Measurements from ENCODE around the gene TRPV3. TPM values are rescaled to one million over a fixed set of nuclear protein-coding genes. Genes with fewer than 3 reads are reported as not detected.
"Not testable (repeated sequence)": the region's sequence is repeated elsewhere in the genome, so short reads cannot be mapped to it uniquely, and the experiment has no call there.

The TRPV3 gene
- total RNA-seq, 2 experiments from 2014 or later, result 0.25 to 0.67 TPM

GRCh38 chr17:3514873-3515272 is 42.7 kb downstream of the TRPV3 start:
- intact Hi-C loops (cut with micrococcal nuclease), result no loop called here
- ATAC-seq (no peak), DNase-seq (no peak)
- H3K27me3 Mint-ChIP-seq, result no peaks in the 10 kb centered on the region
- no peaks in the 10 kb centered on the region for H3K36me3 Mint-ChIP-seq (ENCODE audit: low read depth)
- H3K9me3 Mint-ChIP-seq, result no peaks in the 10 kb centered on the region
- TF ChIP-seq, protein P1, sequence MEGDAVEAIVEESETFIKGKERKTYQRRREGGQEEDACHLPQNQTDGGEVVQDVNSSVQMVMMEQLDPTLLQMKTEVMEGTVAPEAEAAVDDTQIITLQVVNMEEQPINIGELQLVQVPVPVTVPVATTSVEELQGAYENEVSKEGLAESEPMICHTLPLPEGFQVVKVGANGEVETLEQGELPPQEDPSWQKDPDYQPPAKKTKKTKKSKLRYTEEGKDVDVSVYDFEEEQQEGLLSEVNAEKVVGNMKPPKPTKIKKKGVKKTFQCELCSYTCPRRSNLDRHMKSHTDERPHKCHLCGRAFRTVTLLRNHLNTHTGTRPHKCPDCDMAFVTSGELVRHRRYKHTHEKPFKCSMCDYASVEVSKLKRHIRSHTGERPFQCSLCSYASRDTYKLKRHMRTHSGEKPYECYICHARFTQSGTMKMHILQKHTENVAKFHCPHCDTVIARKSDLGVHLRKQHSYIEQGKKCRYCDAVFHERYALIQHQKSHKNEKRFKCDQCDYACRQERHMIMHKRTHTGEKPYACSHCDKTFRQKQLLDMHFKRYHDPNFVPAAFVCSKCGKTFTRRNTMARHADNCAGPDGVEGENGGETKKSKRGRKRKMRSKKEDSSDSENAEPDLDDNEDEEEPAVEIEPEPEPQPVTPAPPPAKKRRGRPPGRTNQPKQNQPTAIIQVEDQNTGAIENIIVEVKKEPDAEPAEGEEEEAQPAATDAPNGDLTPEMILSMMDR (IDR thresholded peaks at IDR 0.05), result no peak
- POLR2A ChIA-PET, result no interaction called here
- H3K27ac Mint-ChIP-seq, result no peak overlapping the region
- CTCF ChIA-PET, result no interaction called here
- no peaks in the 10 kb centered on the region for H3K4me1 Mint-ChIP-seq (ENCODE audit: low read depth)
- H3K4me3 Mint-ChIP-seq, result no peak overlapping the region

- H3K27me3 Mint-ChIP-seq; CTCF ChIA-PET; H3K4me1 Mint-ChIP-seq (ENCODE audit: low read depth); H3K27ac Mint-ChIP-seq; H3K4me3 Mint-ChIP-seq; ATAC-seq; H3K36me3 Mint-ChIP-seq (ENCODE audit: low read depth); DNase-seq; intact Hi-C loops (cut with micrococcal nuclease); POLR2A ChIA-PET; H3K9me3 Mint-ChIP-seq: not testable (repeated sequence)
Measured at GRCh38 chr17:3514167-3514566, 43.4 kb downstream of the TRPV3 start.

DNA sequence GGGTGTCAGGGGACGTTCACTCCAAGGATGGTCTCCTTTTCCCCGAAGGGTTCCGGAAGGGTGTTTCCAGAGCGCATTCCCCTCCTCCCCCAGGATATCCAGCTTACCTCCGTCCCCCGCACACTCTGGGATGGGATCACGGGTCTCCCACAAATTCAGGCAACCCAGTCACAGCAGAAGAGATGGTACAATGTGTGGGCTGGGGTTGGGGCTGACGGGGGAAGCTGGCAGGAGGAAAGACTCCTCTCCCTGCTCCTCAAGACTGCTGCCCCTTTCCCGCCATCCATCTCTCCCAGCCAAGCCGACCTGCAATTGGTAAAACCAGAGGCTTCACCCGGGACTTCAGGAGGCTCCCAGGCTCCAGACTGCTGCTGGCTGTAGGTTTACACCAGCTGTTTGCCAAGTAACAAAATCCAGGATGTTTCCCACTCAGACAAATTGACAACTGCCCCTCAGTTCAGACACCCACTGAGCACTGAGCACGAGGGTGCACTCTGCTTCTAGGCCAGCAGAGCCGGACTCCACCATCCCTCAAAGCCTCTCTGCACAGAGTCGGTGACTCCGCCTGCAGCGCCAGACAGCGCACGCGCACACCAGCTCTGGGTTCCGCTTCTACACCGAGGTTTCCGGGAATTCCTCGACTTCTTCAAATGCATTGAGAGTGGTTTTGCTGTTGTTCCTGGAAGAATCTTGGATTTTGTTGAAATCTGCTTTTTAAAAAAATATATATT is 44.1 kb downstream of the TRPV3 start:
- DNase-seq (no peak), ATAC-seq (no peak)
- no peaks in the 10 kb centered on the region for H3K4me1 Mint-ChIP-seq (ENCODE audit: low read depth)
- no peaks in the 10 kb centered on the region for H3K9me3 Mint-ChIP-seq
- H3K36me3 Mint-ChIP-seq (ENCODE audit: low read depth), result no peaks in the 10 kb centered on the region
- ChIA-PET CTCF (interaction anchor here (0.6 kb wide), 1 partner anchor 1459 kb away, joined by 3 read pairs; no protein-coding TSS in a partner anchor), POLR2A (no interaction called here)
- peaks cover 5% of the 10 kb centered on the region for H3K27me3 Mint-ChIP-seq
- TF ChIP-seq, protein P1 (IDR thresholded peaks at IDR 0.05), result no peak
- H3K4me3 Mint-ChIP-seq, result no peak overlapping the region
- no peak overlapping the region for H3K27ac Mint-ChIP-seq
- intact Hi-C loops (cut with micrococcal nuclease), result no loop called here

GRCh38 chr17:3512505-3513171 is 45.0 kb downstream of the TRPV3 start:
- Mint-ChIP-seq H3K4me1 (ENCODE audit: low read depth) (no peaks in the 10 kb centered on the region), H3K4me3 (no peak overlapping the region), H3K27me3 (peaks cover 5% of the 10 kb centered on the region), H3K9me3 (no peaks in the 10 kb centered on the region), H3K36me3 (ENCODE audit: low read depth) (no peaks in the 10 kb centered on the region), H3K27ac (no peak overlapping the region)
- ATAC-seq, result no peak
- ChIA-PET POLR2A (no interaction called here), CTCF (interaction anchor here (0.6 kb wide), 1 partner anchor 1458 kb away, joined by 3 read pairs; no protein-coding TSS in a partner anchor)
- no peak for DNase-seq
- TF ChIP-seq, protein P1 (IDR thresholded peaks at IDR 0.05), result no peak
- intact Hi-C loops (cut with micrococcal nuclease), result no loop called here

GRCh38 chr17:3511852-3512504 is 45.6 kb downstream of the TRPV3 start:
- Mint-ChIP-seq H3K4me1 (ENCODE audit: low read depth) (no peaks in the 10 kb centered on the region), H3K4me3 (no peak overlapping the region), H3K27ac (peak overlapping the region; percentile 34), H3K27me3 (peaks cover 5% of the 10 kb centered on the region), H3K9me3 (no peaks in the 10 kb centered on the region), H3K36me3 (ENCODE audit: low read depth) (no peaks in the 10 kb centered on the region)
- ATAC-seq, result no peak
- TF ChIP-seq, protein P1 (IDR thresholded peaks at IDR 0.05), result no peak
- CTCF ChIA-PET, result no interaction called here
- POLR2A ChIA-PET, result no interaction called here
- intact Hi-C loops (cut with micrococcal nuclease), result no loop called here
- DNase-seq, result no peak

Data from activated CD8-positive, alpha-beta T cell treated with anti-CD3 and anti-CD28 coated beads for 36 hours (primary cell).